Measurements from ENCODE around the gene MAP3K20. TPM values are rescaled to one million over a fixed set of nuclear protein-coding genes. Genes with fewer than 3 reads are reported as not detected.

MAP3K20 gene
- total RNA-seq, 1 donor from 2014 or later = 11.8 TPM

GRCh38 chr2:173148520-173148919 lies 72.9 kb downstream of the MAP3K20 start:
- no peak overlapping the region for H3K4me3 Mint-ChIP-seq (ENCODE audit: unreplicated experiment)
- H3K27me3 Mint-ChIP-seq (ENCODE audit: unreplicated experiment) = no peaks in the 10 kb centered on the region
- peak overlapping the region; percentile 31 for H3K27ac Mint-ChIP-seq (ENCODE audit: unreplicated experiment)
- no peak for TF ChIP-seq CTCF (IDR thresholded peaks at IDR 0.05; ENCODE audit: unreplicated experiment)
- DNase-seq (ENCODE audit: low spot score) = no peak
- H3K36me3 Mint-ChIP-seq (ENCODE audit: low read depth, unreplicated experiment) = no peaks in the 10 kb centered on the region
- no peaks in the 10 kb centered on the region for H3K9me3 Mint-ChIP-seq (ENCODE audit: unreplicated experiment)
- H3K4me1 Mint-ChIP-seq (ENCODE audit: unreplicated experiment) = peaks cover 8% of the 10 kb centered on the region

GRCh38 chr2:173149491-173149890 lies 73.8 kb downstream of the MAP3K20 start:
- H3K4me3 Mint-ChIP-seq (ENCODE audit: unreplicated experiment) = no peak overlapping the region
- H3K27me3 Mint-ChIP-seq (ENCODE audit: unreplicated experiment) = no peaks in the 10 kb centered on the region
- no peak for DNase-seq (ENCODE audit: low spot score)
- H3K4me1 Mint-ChIP-seq (ENCODE audit: unreplicated experiment) = peaks cover 8% of the 10 kb centered on the region
- no peaks in the 10 kb centered on the region for H3K36me3 Mint-ChIP-seq (ENCODE audit: low read depth, unreplicated experiment)
- TF ChIP-seq CTCF (IDR thresholded peaks at IDR 0.05; ENCODE audit: unreplicated experiment) = no peak
- H3K27ac Mint-ChIP-seq (ENCODE audit: unreplicated experiment) = no peak overlapping the region
- no peaks in the 10 kb centered on the region for H3K9me3 Mint-ChIP-seq (ENCODE audit: unreplicated experiment)

- H3K27ac Mint-ChIP-seq (ENCODE audit: unreplicated experiment) = no peak overlapping the region
- no peaks in the 10 kb centered on the region for H3K27me3 Mint-ChIP-seq (ENCODE audit: unreplicated experiment)
- no peak for TF ChIP-seq CTCF (IDR thresholded peaks at IDR 0.05; ENCODE audit: unreplicated experiment)
- H3K4me3 Mint-ChIP-seq (ENCODE audit: unreplicated experiment) = no peak overlapping the region
- no peak for DNase-seq (ENCODE audit: low spot score)
- H3K4me1 Mint-ChIP-seq (ENCODE audit: unreplicated experiment) = peaks cover 8% of the 10 kb centered on the region
- no peaks in the 10 kb centered on the region for H3K9me3 Mint-ChIP-seq (ENCODE audit: unreplicated experiment)
- no peaks in the 10 kb centered on the region for H3K36me3 Mint-ChIP-seq (ENCODE audit: low read depth, unreplicated experiment)
Observed at GRCh38 chr2:173150087-173150486, 74.4 kb downstream of the MAP3K20 start.

GRCh38 chr2:173150963-173151362 lies 75.3 kb downstream of the MAP3K20 start:
- Mint-ChIP-seq H3K27me3 (ENCODE audit: unreplicated experiment) (no peaks in the 10 kb centered on the region), H3K36me3 (ENCODE audit: low read depth, unreplicated experiment) (no peaks in the 10 kb centered on the region), H3K9me3 (ENCODE audit: unreplicated experiment) (no peaks in the 10 kb centered on the region), H3K4me3 (ENCODE audit: unreplicated experiment) (no peak overlapping the region), H3K4me1 (ENCODE audit: unreplicated experiment) (peaks cover 8% of the 10 kb centered on the region), H3K27ac (ENCODE audit: unreplicated experiment) (no peak overlapping the region)
- no peak for DNase-seq (ENCODE audit: low spot score)
- TF ChIP-seq CTCF (IDR thresholded peaks at IDR 0.05; ENCODE audit: unreplicated experiment) = no peak

GRCh38 chr2:173151671-173152401 lies 76.2 kb downstream of the MAP3K20 start:
- peaks cover 8% of the 10 kb centered on the region for H3K4me1 Mint-ChIP-seq (ENCODE audit: unreplicated experiment)
- no peaks in the 10 kb centered on the region for H3K9me3 Mint-ChIP-seq (ENCODE audit: unreplicated experiment)
- H3K27me3 Mint-ChIP-seq (ENCODE audit: unreplicated experiment) = no peaks in the 10 kb centered on the region
- no peaks in the 10 kb centered on the region for H3K36me3 Mint-ChIP-seq (ENCODE audit: low read depth, unreplicated experiment)
- DNase-seq (ENCODE audit: low spot score) = no peak
- H3K27ac Mint-ChIP-seq (ENCODE audit: unreplicated experiment) = no peak overlapping the region
- H3K4me3 Mint-ChIP-seq (ENCODE audit: unreplicated experiment) = no peak overlapping the region
- TF ChIP-seq CTCF (IDR thresholded peaks at IDR 0.05; ENCODE audit: unreplicated experiment) = no peak
